GM12873 (cell line): Measurements from ENCODE around the gene HARS2.

Experiments
- TF ChIP-seq, protein P1 (sequence below): IDR thresholded peaks from 2 replicates; pipeline ENCODE4 v1.5.1; 2012; ENCODE audit warnings: low read depth, mild to moderate bottlenecking, moderate library complexity, low read length, control low read depth; ENCODE audit not compliant: insufficient read depth; ENCODE audit errors: missing control alignments

The HARS2 gene

DNA sequence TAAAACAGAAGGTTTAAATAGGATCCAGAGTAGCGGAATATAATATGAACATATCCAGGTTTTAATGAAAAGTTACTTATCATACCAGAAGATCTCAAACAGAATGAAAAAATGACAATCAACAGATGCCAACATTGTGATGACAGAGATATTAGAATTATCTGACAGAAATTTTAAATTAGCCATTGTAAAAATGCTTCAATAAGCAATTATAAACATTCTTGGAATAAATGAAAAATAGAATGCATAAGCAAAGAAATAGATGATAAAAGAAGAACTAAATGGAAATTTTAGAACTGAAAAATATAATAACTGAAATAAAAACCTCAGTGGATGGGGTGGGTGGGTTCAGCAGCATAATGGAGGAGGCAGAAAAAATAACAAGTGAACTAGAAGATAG, 46.2 kb downstream of the HARS2 start:
- TF ChIP-seq, protein P1, sequence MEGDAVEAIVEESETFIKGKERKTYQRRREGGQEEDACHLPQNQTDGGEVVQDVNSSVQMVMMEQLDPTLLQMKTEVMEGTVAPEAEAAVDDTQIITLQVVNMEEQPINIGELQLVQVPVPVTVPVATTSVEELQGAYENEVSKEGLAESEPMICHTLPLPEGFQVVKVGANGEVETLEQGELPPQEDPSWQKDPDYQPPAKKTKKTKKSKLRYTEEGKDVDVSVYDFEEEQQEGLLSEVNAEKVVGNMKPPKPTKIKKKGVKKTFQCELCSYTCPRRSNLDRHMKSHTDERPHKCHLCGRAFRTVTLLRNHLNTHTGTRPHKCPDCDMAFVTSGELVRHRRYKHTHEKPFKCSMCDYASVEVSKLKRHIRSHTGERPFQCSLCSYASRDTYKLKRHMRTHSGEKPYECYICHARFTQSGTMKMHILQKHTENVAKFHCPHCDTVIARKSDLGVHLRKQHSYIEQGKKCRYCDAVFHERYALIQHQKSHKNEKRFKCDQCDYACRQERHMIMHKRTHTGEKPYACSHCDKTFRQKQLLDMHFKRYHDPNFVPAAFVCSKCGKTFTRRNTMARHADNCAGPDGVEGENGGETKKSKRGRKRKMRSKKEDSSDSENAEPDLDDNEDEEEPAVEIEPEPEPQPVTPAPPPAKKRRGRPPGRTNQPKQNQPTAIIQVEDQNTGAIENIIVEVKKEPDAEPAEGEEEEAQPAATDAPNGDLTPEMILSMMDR, result no peak

DNA sequence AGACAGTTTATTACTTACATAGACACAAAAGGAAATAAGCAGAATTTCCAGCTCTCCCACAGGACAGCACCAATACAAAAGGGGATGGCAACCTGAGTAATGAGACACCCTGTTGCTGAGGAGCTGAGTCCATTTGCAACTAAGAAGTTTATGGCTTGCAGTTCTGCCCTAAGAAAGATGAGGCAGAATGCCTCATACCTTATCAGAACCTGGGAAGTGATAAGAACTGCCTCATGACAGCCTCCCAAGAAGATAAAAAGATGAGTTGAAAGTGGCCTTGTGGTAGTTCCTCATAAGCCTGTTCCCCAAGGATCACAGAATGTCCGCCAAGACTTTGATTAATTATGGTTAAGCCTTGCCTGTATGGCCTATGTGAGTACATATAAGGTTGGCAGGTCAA, 50.7 kb downstream of the HARS2 start:
- TF ChIP-seq, protein P1, result no peak
